GM12891 (cell line): ENCODE measurements around the gene ABHD5.

Source experiments
- POLR2A ChIP-seq: IDR thresholded peaks from 2 replicates; pipeline ENCODE4 v1.6.1; 2011; ENCODE audit warnings: low read depth, low read length, control low read depth
- POLR2AphosphoS5 ChIP-seq: IDR thresholded peaks from 2 replicates; pipeline ENCODE4 v1.6.1; 2011; ENCODE audit warnings: low read depth, low read length, control low read depth
- SPI1 ChIP-seq: IDR thresholded peaks from 2 replicates; pipeline ENCODE4 v1.6.1; 2011; ENCODE audit warnings: low read depth, low read length, control low read depth
- TAF1 ChIP-seq: IDR thresholded peaks from 2 replicates; pipeline ENCODE4 v1.6.1; 2011; ENCODE audit warnings: low read depth, low read length, control low read depth

DNA sequence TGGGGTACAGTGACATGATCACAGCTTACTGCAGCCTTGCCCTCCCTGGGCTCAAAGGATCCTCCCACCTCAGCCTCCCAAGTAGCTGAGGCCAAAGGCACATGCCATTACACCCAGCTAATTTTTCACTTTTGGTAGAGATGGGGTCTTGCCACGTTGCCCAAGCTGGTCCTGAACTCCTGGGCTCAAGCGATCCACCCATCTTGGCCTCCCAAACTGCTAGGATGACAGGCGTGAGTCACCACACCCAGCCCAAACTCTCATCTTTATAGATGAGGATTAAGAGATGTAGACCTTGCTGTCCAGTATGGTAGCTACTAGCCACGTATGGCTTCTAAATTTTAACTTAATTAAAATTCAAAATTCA lies 4.4 kb upstream of the ABHD5 start:
- TF ChIP-seq POLR2A (no peak), SPI1 (no peak), TAF1 (no peak), POLR2AphosphoS5 (no peak)
